Measurements from ENCODE around the gene AHCY.

DNA sequence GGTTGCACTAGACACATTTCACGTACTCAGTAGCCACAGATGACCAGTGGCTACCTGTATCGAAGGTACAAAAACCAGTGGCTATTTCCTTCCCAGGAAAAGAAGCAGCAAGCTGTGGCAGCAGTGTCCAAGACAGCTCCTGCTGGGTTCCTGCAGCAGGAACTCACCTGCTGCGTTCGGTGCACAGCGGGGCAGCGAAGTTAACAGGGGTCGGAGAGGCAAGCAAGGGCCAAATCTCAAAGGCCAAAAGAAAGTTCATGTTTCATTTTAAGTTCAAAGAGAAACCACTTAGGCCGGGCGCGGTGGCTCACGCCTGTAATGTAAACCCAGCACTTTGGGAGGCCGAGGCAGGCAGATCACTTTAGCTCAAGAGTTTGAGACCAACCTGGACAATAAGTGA is 35.0 kb downstream of the AHCY start:
- TF ChIP-seq TAF1 (IDR thresholded peaks at IDR 0.05; ENCODE audit: borderline replicate concordance, insufficient read depth, low read length) (no peak), POLR2AphosphoS5 (IDR thresholded peaks at IDR 0.05; ENCODE audit: low read depth, low read length) (no peak), SIN3A (IDR thresholded peaks at IDR 0.05; ENCODE audit: borderline replicate concordance, insufficient read depth, low read length) (no peak)
- TF ChIP-seq, protein P1, sequence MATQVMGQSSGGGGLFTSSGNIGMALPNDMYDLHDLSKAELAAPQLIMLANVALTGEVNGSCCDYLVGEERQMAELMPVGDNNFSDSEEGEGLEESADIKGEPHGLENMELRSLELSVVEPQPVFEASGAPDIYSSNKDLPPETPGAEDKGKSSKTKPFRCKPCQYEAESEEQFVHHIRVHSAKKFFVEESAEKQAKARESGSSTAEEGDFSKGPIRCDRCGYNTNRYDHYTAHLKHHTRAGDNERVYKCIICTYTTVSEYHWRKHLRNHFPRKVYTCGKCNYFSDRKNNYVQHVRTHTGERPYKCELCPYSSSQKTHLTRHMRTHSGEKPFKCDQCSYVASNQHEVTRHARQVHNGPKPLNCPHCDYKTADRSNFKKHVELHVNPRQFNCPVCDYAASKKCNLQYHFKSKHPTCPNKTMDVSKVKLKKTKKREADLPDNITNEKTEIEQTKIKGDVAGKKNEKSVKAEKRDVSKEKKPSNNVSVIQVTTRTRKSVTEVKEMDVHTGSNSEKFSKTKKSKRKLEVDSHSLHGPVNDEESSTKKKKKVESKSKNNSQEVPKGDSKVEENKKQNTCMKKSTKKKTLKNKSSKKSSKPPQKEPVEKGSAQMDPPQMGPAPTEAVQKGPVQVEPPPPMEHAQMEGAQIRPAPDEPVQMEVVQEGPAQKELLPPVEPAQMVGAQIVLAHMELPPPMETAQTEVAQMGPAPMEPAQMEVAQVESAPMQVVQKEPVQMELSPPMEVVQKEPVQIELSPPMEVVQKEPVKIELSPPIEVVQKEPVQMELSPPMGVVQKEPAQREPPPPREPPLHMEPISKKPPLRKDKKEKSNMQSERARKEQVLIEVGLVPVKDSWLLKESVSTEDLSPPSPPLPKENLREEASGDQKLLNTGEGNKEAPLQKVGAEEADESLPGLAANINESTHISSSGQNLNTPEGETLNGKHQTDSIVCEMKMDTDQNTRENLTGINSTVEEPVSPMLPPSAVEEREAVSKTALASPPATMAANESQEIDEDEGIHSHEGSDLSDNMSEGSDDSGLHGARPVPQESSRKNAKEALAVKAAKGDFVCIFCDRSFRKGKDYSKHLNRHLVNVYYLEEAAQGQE (IDR thresholded peaks at IDR 0.05; ENCODE audit: insufficient read depth in 1 of 2, low read depth in 2 of 2, low read length in 2 of 2), result no peak
